HL-60 (cell line): ENCODE measurements around the gene LILRB2.
"Not testable (repeated sequence)": the region's sequence is repeated elsewhere in the genome, so short reads cannot be mapped to it uniquely, and the experiment has no call there.

Source experiments
- DNase-seq, 2 experiments: peaks; one replicate each; pipeline ENCODE4 v3.0.0-alpha.2; 2010 to 2020; ENCODE audit warnings: low read depth in 1 of 2, low spot score in 1 of 2
- H3K27ac ChIP-seq: fragments of 250-450 bp; sonication (Bioruptor Pico); replicated peaks from 2 replicates; pipeline ENCODE4 v1.5.1; 2020; ENCODE audit warnings: mild to moderate bottlenecking, moderate library complexity
- H3K27me3 ChIP-seq: fragments of 250-450 bp; sonication (Bioruptor Pico); 2 replicates; pipeline ENCODE4 v1.5.1; 2021; ENCODE audit warnings: mild to moderate bottlenecking, moderate library complexity; ENCODE audit not compliant: insufficient read depth, poor library complexity, severe bottlenecking
- H3K4me3 ChIP-seq: replicated peaks from 2 replicates; pipeline ENCODE4 v1.5.1; 2011; ENCODE audit warnings: mild to moderate bottlenecking, control low read depth, low read length; ENCODE audit not compliant: insufficient read depth
- CTCF ChIP-seq: IDR thresholded peaks from one replicate; pipeline ENCODE4 v1.5.1; 2011; ENCODE audit warnings: low read length, control low read depth, inconsistent platforms; ENCODE audit not compliant: insufficient read depth
- GABPA ChIP-seq: IDR thresholded peaks from 2 replicates; pipeline ENCODE4 v1.6.1; 2012; ENCODE audit warnings: low read depth
- POLR2AphosphoS5 ChIP-seq: IDR thresholded peaks from 2 replicates; pipeline ENCODE4 v1.6.1; 2012; ENCODE audit warnings: low read depth
- REST ChIP-seq: IDR thresholded peaks from 2 replicates; pipeline ENCODE4 v1.6.1; 2012; ENCODE audit warnings: low read depth; ENCODE audit not compliant: insufficient replicate concordance
- SPI1 ChIP-seq: IDR thresholded peaks from 2 replicates; pipeline ENCODE4 v1.6.1; 2012; ENCODE audit warnings: low read depth, mild to moderate bottlenecking, borderline replicate concordance

The LILRB2 gene

GRCh38 chr19:54299126-54299498 is 18.2 kb upstream of the LILRB2 start:
- Histone ChIP-seq H3K4me3 (no peak overlapping the region), H3K27ac (no peak overlapping the region), H3K27me3 (peaks cover 7% of the 10 kb centered on the region)
- TF ChIP-seq POLR2AphosphoS5 = no peak
- peak in 1 of 2 experiments; percentile 54 for DNase-seq

GRCh38 chr19:54298357-54299125 is 17.6 kb upstream of the LILRB2 start:
- Histone ChIP-seq H3K4me3 (no peak overlapping the region), H3K27ac (no peak overlapping the region), H3K27me3 (peaks cover 7% of the 10 kb centered on the region)
- peak in 1 of 2 experiments; percentile 35 for DNase-seq
- TF ChIP-seq SPI1 (peak; percentile 64), GABPA (peak; percentile 59), CTCF (no peak)

- Histone ChIP-seq H3K4me3 (no peak overlapping the region), H3K27ac (no peak overlapping the region), H3K27me3 (peaks cover 7% of the 10 kb centered on the region)
- TF ChIP-seq REST = no peak
- peak; percentile 58 for TF ChIP-seq CTCF
- DNase-seq = peak in 1 of 2 experiments; percentile 41
These were observed 16.9 kb upstream of the LILRB2 start for GRCh38 chr19:54297759-54298305.

- Histone ChIP-seq H3K4me3 (no peak overlapping the region), H3K27ac (no peak overlapping the region), H3K27me3 (peaks cover 7% of the 10 kb centered on the region)
- no peak for DNase-seq
- no peak for TF ChIP-seq POLR2AphosphoS5
- TF ChIP-seq REST = no peak
- no peak for TF ChIP-seq CTCF
These were observed 13.6 kb upstream of the LILRB2 start for GRCh38 chr19:54294539-54294938.

GRCh38 chr19:54289160-54289559 is 8.2 kb upstream of the LILRB2 start:
- not testable (repeated sequence) for H3K4me3 ChIP-seq, H3K27me3 ChIP-seq, DNase-seq, H3K27ac ChIP-seq
